Measurements from ENCODE around the gene CYP4Z1.
"Not testable (repeated sequence)": the region's sequence is repeated elsewhere in the genome, so short reads cannot be mapped to it uniquely, and the experiment has no call there.

GRCh38 chr1:47140358-47140757 lies 73.3 kb downstream of the CYP4Z1 start:
- not testable (repeated sequence) for TF ChIP-seq L3MBTL2 (conservative IDR thresholded peaks at IDR 0.05); PKNOX1 (IDR thresholded peaks at IDR 0.05)

Data from HEK293T (cell line).